ENCODE data around the gene PDE11A.

DNA sequence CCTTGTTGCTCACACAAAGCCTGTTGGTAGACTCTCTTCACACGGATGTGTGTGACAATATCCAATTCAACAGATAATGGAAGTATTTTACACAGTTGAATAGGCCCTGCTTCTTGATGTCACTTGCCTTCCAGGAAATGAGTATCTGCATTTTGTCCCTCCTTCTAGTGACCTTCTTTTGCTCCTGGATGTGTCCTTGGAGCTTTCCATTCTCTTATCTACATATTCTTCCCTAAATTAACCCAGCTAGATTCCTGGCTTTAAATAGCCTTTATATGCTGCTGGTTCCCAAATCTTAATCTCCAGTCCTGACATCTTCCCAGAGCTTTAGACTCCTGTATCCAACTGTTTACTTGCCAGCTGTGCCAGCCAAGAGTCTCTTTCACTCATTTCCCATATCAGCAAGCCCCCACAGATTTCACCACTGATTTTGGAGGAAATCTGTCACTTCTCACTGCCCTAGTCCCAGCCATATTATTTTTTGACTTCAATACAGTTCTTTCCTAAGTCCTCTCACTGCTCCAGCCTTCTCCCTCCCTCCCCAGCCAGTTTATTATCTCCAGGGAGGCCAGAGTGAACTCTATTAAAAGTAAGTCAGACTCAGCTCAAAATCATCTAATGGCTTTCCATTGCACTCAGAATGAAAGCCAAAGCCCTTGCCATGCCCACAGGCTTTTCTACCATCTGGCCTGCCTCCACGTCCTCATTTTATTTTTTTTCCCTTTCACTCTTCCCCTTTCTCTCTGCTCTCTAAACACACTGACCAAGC is 170.0 kb downstream of the PDE11A start:
- TF ChIP-seq, protein P1, sequence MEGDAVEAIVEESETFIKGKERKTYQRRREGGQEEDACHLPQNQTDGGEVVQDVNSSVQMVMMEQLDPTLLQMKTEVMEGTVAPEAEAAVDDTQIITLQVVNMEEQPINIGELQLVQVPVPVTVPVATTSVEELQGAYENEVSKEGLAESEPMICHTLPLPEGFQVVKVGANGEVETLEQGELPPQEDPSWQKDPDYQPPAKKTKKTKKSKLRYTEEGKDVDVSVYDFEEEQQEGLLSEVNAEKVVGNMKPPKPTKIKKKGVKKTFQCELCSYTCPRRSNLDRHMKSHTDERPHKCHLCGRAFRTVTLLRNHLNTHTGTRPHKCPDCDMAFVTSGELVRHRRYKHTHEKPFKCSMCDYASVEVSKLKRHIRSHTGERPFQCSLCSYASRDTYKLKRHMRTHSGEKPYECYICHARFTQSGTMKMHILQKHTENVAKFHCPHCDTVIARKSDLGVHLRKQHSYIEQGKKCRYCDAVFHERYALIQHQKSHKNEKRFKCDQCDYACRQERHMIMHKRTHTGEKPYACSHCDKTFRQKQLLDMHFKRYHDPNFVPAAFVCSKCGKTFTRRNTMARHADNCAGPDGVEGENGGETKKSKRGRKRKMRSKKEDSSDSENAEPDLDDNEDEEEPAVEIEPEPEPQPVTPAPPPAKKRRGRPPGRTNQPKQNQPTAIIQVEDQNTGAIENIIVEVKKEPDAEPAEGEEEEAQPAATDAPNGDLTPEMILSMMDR (IDR thresholded peaks at IDR 0.05), result no peak
- TF ChIP-seq POLR2A (IDR thresholded peaks at IDR 0.05), result no peak

Measured in tibial nerve (tissue), 3 donors.